Measurements from ENCODE around the gene TGIF2.

TGIF2 gene

DNA sequence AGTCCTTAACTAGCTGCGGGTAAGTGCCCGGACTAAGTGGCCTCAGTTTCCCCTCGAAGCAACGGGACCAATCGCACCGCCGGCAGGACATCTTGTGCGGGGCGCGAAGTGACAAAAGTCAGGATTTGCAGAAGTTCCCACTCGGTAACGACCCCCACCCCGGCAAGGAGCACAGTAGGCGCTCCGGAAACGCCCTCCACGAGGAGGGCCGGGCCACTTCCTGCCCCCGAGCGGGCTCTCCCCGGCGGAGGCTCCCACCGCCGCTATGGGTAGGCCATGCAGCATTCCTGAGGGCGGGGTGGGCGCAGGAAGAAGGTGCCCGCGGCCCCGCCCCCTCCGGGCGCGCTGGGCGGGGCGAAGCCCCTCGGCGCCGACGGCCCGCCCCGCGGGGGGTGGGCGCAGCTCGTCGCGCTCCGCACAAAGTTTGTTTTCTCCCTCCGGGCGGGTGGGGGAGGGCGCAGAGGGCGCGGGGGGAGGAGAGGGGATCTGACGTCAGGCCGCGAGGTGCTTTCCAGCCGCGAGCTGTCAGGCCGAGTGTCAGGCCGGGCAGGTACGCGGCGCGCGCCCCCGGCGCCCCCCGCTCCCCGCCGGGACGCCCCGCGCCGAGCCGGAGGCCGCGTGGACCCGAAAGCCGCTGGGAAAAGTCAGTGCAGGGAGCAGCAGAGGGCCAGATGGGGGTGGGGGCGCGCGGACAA, at the start of gene TGIF2:
Gene TGIF2, plus strand, starts transcription at position 495 of the 695 bp plus-strand sequence. CDS start 5,178 bp downstream, outside the sequence.
- no peak for DNase-seq (ENCODE audit: low read depth, low spot score)

DNA sequence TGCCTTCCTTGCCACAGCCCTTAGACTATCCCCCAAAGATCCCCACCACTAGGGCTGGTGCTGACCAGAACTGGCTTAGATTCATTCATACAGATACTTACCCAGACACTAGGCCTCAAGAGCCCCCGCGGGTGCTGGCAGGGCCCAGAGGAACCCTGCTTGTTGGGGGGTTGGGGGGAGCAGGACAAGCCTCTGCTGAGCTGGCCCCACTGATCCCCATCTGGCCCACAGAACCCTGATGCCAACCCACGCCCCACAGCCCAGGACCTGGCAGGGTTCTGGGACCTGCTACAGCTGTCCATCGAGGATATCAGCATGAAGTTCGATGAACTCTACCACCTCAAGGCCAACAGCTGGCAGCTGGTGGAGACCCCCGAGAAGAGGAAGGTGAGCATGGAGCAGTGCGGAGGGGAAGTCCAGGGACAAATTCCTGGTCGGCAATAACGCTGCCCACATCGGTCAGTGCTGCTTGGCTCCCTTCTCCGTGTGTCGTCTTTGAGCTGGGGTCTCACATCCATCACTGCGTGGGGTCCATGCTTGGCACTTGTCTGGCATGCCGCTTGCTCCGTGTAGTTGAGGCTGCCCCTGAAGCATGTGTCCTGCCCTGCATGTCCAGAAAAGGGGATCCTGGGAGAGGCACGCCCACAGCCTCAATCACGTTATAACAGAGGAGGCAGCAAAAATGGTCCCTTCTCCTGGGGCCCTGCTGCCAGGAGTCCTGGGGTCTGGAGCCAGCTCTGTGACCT, 47.6 kb upstream of the TGIF2 start:
- DNase-seq (ENCODE audit: low read depth, low spot score): no peak

DNA sequence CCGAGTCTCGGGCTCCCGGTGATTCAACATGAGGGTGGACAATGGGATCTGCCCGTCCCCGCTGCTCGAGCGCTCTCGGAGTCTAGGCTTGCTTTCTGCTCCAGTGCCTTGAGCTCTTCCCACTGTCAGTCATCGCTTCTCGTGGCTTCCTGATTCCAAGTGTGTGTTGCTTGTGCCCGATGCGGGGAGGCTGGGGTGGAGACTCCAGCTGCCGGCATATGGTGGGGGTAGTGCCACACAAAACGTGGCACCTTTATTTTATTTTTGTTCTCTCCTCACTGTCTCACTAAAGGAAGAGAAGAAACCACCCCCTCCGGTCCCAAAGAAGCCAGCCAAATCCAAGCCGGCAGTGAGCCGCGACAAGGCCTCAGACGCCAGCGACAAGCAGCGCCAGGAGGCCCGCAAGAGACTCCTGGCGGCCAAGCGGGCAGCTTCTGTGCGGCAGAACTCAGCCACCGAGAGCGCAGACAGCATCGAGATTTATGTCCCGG, 46.8 kb upstream of the TGIF2 start:
- DNase-seq (ENCODE audit: low read depth, low spot score): no peak

DNA sequence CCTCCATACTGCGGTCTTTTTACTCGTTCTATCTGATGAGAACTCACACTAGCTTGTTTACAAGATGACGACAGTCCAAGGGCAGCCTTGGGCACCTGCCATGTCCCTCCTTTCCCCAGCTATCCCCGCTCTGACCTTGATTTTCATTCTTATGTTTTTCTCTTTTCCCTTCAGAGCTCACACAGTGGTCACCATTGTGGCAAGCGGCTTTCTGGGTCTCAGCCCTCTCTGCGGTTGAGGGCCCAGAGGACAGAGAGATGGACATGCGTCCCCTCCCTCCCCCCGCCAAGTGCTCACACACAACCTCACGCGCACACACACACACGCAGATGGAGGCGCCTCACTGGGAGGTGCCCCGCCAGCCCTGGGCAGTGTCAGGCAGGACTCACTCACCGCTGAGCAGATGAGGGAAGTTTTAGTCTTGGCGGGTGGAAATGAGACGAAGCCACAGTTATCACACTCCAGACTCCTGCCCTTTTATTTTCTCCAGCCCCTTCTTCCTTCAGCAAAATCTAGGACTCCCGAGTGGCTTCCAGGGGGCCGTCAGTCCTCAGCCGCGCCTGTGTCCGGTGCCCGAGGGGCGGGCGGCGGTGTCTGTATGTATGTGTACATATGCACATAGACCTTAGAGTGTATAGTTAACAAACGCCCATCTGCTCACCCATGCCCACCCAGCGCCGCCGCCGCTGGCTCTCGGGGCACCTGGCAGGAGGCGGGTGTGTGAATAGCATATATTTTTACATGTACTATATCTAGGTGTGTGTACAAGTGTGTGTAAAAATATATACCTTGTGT, 45.9 kb upstream of the TGIF2 start:
- DNase-seq (ENCODE audit: low read depth, low spot score): no peak

DNA sequence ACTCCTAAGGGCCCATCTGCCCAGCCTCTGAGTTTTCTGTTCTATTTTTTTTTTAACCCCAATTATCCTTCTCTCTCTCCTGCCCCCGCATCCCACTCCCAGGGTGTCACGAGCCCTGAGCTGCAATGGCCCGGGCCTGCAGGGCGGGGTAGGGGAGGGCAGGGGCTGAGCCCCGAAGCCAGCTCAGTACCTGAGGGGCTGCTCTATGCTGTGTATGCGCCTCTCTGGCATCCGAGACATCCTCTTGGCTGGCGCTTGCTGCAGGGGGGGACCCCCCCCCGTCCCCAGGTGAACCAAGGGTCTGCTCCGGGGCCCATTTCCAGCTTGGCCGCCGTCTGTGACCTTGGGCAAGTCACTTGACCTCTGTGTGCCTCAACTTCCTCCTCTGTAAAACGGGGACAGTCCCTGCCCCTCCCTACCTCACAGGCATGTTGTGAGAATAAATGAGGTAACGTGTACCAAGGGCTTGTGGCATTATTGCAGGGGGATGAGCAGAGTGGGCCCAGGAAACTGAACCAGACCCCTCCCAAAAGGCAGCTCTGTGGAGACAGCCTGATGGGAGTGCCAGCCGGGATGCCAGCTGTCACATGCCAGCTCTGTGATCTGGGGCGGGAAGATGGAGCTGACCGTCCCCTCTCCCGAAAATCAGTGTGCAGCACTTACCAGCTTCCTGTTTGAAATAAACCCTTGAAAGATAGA, 45.1 kb upstream of the TGIF2 start:
- DNase-seq (ENCODE audit: low read depth, low spot score): no peak

DNA sequence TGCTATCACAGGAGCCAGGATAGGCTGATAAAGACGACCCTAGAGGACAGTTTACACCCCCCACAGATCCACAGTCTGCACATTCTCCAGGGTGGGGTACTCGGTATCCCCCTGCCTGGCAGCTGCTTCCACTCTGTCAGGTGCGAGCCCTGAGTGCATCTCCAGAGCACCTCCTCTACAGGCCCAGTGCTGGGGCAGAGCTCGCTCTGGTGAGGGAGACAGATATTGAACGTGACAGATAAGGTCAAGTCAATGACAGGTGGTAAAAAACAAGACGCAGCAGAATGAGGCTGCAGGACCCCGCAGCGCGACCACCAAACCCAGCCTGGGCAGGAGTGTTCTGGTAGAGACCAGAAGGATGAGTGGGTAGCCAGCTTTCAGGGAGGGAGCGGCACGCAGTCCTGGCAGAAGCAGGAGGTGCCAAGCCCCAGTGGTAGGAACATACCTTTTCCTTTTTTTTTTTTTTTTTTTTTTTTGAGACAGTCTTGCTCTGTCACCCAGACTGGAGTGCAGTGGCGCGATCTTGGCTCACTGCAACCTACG, 44.5 kb upstream of the TGIF2 start:
- no peak for DNase-seq (ENCODE audit: low read depth, low spot score)

DNA sequence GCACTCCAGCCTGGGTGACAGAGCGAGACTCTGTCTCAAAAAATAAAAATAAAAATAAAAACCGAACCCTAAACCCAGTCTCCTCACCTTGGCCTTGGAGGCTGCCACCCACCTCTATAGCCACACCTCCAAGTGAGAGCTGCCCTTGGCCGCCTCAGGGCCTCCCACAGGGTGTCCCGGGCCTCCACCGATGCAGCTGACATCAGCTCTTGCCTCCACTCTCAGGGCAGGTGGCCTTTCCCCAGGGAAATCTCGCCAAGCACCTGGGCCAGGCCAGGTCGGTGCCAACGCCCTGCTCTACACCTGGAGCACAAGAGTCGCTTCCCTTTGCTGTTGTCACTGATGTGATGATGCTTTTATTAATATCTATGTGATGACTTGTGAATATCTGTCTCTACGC, 41.0 kb upstream of the TGIF2 start:
- no peak for DNase-seq (ENCODE audit: low read depth, low spot score)

DNA sequence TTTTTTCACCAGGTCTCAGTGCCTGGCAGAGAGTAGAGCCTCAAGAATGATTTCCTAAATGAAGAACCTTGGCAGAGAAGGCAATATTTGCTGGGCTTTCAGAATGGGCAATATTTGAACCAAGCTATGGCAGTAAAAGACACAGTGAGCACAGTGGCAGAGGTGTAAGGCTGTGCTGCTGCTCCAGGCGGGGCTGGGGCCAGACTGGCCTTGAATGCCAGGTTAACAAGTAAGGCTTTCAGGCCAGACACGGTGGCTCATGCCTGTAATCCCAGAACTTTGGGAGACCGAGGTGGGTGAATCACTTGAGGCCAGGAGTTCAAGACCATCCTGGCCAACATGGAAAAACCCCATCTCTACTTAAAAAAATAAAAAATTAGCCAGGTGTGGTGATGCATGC, 40.6 kb upstream of the TGIF2 start:
- DNase-seq (ENCODE audit: low read depth, low spot score): no peak

DNA sequence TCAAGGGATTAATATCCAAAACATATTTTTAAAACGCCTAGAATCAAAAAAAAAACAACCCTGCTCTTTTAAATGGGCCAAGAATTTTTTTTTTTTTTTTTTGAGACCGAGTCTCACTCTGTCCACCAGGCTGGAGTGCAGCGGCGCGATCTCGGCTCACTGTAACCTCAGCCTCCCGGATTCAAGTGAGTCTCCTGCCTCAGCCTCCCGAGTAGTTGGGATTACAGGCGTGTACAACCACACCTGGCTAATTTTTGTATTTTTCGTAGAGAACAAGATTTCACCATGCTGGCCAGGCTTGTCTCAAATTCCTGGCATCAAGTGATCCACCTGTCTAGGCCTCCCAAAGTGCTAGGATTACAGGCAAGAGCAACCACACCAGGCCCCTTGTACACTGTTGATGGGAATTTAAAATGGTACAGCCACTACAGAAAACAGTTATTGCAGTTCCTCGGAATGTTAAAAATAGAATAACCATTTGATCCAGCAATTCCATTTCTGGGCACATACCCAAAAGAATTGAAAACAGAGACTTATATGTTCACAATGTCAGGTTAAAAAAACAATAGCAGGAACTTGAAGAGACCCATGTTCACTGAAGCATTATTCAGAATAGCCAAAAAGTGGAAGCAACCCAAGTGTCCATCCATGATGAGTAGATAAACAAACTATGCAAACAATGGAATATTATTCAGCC, 35.2 kb upstream of the TGIF2 start:
- DNase-seq (ENCODE audit: low read depth, low spot score): peak; percentile 56

DNA sequence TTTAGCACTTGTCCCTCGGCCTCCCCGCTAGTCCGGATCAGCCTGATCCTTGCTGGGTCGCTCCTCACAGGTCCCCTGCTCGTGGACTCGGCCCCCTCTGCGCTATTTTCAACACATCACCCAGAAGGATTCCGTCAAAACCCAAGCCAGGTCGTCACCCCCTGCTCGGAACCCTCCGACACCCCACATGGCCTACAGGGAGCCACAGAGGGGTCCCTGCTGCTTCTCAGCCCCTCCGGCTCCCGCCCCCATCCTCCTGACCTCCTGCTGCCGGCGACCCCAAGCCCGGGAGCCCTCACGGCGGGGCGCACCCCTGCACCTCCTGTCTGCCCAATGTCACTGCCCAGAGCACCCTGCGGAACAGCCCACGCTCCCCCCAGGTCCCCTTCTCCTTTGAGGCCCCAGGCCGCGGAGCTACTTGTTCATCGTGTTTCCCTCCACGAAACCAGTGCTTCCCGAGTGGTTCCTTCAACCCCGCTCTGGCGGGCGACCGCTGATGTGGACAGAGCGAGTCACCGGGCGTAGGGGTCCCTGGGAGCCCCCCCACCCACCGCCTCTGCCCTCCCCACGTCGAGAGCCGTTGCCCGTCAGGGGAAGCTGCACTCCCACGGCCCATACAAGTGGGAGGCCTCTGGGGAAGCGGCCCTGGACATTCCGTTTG, 32.7 kb upstream of the TGIF2 start:
- no peak for DNase-seq (ENCODE audit: low read depth, low spot score)

DNA sequence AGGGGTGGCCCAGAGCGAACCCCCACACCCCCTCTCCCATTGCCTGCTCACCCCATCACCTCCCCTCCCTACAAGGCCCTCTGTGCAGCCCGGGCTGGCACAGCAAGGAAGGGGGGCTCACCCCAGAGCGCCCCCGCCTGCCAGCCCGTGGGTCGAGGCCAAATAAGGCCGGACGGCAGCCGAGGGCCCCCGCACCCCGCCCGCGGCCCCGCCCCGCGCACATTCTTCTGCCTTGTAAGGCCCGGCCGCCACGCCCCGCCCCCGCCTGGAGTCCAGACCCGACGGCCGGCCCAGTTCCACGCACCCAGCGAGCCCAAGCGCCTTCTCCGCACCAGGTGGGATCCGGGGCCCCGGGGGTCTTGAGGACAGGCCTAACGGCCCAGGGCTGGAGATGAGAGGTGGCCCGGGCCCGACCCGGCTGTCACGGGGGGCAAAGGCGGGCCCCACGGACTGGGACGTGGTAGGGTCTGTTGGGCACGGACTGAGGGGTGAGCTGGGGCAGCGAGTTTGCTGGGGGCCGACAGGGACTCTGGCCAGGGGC, 32.1 kb upstream of the TGIF2 start, which contains the start of gene MYL9:
Gene MYL9, plus strand, starts transcription at position 293 of the 541 bp plus-strand sequence. CDS start 3,366 bp downstream, outside the sequence.
- DNase-seq (ENCODE audit: low read depth, low spot score): no peak

DNA sequence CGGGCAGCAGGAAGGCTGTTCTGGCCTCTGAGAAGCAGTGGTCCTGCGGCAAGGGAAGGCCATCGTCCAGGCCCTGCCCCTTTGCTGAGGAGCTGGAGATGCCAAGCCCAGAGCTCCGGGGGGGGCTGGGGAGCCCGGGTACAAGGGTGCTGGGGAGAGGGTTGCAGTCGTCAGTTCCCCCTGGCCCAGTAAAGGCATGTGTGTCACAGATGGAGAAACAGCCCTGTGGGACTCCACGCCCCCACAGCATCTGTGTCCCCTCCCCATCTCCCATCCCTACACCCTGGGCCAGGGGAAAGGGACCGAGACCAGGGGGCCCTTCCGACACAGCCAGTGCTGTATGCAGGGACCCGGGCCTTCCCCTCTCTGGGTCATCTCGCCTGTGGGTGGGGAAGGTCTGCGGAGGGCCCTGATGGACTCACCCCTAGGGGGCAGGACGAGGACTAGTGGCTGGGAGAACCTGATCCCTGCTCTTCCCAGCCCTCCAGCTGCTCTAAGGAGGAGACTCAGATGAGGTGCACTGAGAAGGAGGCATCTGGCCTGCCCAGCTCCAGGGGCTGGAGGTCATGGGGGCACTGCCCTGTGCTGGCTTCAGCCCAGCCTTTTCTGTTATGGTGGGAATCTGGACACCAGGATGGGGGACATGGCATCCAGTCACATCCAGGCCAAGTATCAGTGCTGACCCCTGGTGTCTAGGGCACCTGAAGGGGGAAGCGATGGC, 31.5 kb upstream of the TGIF2 start:
- no peak for DNase-seq (ENCODE audit: low read depth, low spot score)

DNA sequence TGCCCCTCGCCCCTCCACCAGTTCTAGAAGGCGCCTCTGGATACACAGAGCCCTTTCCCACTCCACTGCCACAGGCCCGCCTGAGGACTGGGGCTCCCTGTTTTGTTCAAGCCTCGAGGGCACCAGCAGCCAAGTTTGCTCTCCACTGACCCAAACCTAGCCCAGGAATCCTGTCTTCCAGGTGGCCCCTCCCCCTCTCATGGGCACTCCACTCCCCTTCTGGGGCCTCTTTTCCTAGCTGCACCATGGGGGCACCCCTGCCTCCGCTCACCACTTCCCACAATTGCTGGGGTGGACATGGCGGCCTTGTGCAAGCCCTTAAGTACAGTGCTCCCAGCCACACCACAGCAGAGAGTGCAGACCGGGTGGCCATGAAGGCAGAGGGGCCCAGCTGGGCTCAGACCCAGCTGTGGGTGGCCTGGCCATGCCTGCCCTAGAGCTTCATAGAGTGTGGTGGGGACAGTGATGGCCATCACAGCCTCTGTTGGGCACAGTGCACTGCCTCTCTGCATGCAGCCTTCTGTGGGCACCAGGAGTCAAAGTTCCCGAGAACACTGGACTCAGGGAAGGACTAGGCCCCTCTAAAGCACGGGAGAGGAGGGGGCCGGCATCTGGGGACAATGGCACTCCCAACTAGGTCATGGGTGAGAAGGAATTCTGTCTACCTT, 30.7 kb upstream of the TGIF2 start:
- no peak for DNase-seq (ENCODE audit: low read depth, low spot score)

DNA sequence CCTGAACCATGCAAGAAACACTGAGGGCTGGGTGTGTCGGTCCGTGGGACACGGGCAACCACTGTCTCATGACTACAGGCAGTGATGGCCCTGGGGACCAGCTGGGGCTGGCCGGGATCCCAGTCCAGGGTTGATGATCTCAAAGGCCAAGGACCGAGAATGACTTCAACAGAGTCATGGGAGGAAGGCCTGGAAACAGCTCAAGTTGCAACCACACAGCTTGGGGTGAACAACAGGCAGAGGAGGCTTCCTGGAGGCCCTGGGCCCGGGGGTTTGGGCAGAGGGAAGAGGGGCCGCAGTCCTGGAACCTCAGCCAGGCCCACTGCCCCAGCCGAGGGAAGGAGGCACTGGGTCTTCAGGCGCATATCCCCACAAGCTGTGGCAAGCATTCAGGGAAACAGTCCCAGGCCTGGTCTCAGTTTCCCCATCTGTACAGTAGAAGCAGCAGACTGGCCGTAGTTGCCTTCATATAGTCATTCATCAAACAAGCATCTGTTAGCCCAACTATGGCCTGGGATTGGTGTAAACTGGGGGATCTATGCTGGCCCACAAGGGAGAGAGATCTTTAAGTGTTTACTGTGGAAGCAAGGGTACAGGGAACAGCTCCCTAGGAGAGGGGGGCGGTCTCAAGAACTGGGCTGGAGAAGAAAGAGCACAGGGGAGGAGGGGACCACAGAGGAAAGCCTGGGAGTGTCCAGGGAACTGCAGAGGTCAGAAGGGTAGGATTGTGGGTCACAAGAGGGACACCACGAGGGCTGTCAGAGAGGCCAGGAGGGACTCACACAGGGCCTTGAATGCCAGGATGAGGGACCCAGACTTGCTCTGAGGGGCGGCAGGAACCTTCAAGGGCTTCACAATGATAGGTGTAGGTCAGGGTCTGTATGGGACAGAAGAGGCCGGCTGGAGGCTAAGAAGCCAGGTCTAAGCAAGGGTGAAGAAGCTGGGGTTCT, 29.9 kb upstream of the TGIF2 start:
- DNase-seq (ENCODE audit: low read depth, low spot score): peak; percentile 53

DNA sequence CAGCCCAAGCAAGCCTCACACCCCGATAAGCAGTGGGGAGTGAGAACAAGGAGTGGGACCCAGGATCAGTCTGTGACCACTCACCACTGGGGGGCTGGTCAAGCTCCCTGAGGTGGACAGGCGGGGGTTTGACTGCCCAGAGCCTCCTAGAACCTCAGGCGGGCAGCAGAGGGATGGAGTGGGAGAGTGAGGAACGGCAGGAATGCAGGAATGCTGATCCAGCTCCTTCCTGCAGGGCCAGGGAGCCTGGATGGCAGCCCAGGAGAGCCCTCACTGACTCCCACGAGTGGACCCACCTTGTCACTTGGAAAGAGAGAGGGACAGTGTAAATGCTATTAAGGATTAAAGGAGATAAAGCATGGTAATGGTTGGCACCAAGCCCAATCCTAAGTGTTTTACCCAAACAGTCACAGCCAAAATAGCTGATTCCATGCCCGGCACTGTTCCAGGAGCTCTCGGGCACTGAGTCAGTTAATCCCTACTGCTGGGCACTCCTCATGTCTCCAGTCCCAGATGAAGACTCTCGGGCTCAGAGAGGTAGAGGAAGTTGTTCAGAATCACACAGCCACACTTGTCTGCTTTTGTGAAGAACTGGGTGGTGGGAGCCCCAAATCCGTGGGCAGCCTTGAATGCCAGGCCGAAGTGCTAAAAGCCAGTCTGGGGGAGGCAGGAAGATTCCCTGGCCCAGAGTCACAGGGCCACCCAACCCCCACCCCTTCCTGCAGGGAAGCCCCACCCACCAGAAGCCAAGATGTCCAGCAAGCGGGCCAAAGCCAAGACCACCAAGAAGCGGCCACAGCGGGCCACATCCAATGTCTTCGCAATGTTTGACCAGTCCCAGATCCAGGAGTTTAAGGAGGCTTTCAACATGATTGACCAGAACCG, 29.0 kb upstream of the TGIF2 start:
- no peak for DNase-seq (ENCODE audit: low read depth, low spot score)

DNA sequence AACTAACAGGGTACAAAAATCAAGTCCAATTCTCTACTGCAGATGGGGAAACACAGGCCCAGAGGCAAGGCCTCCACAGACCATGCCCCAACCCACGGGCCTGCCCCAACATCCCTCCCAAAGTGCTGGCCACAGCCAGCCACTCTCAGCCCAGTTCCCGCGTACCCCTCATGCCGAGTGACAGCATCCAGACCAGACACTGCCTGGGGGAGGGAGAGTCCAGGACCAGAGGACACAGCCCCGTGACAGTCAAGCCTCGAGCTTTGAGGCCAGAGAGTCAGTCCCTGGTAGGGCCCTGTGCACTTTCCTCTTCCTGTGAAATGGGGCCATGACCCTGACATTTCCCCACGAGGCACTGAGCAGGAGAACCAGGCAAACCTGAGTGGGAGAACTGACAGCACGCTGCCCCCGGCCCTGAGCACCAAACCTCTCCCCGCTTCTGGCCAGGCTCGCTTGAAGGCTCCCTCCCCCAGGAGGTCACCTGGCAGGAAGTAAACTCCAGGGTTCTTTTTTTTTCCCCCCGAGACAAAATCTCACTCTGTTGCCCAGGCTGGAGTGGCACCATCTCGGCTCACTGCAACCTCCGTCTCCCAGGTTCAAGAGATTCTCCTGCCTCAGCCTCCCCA, 27.2 kb upstream of the TGIF2 start:
- DNase-seq (ENCODE audit: low read depth, low spot score): no peak
